Activated CD8-positive, alpha-beta T cell treated with anti-CD3 and anti-CD28 coated beads, Interleukin-2, amount 10 ng/mL, durations not matched to agents 7 days and 5 days (primary cell): ENCODE results near the gene DIP2C. TPM values are rescaled to one million over a fixed set of nuclear protein-coding genes. Genes with fewer than 3 reads are reported as not detected.

ENCODE experiments used
- ATAC-seq: fragments of 150-1000 bp; cut with Tn5 transposase; one replicate; pipeline ENCODE4 v1.10.0; 2021; ENCODE audit warnings: moderate library complexity
- CTCF ChIA-PET: fragments of 350-600 bp; sonication (Branson Sonifier 250); formaldehyde crosslinking; loops from one replicate; lab custom pipeline; 2021; ENCODE audit warnings: antibody characterized with exemption; lab: Charles Lee
- POLR2A ChIA-PET: fragments of 350-600 bp; sonication (Branson Sonifier 250); formaldehyde crosslinking; loops from one replicate; lab custom pipeline; 2021; ENCODE audit warnings: antibody characterized with exemption; lab: Charles Lee
- DNase-seq: peaks from one replicate; pipeline ENCODE4 v3.0.0-alpha.2; 2020
- H3K27ac Mint-ChIP-seq: one replicate; pipeline ENCODE4 v1.8.0; 2021; ENCODE audit warnings: mild to moderate bottlenecking, mixed read lengths
- H3K27me3 Mint-ChIP-seq: one replicate; pipeline ENCODE4 v1.8.0; 2021; ENCODE audit warnings: low read depth, mixed read lengths
- H3K36me3 Mint-ChIP-seq: one replicate; pipeline ENCODE4 v1.8.0; 2021; ENCODE audit warnings: low read depth, mixed read lengths
- H3K4me1 Mint-ChIP-seq: one replicate; pipeline ENCODE4 v1.8.0; 2021; ENCODE audit warnings: low read depth, mixed read lengths
- H3K4me3 Mint-ChIP-seq: one replicate; pipeline ENCODE4 v1.8.0; 2021; ENCODE audit warnings: mild to moderate bottlenecking, mixed read lengths
- H3K9me3 Mint-ChIP-seq: one replicate; pipeline ENCODE4 v1.8.0; 2022; ENCODE audit warnings: mixed read lengths; ENCODE audit not compliant: insufficient read depth
- total RNA-seq, 2 experiments: library from RNA; stranded (reverse); gene quantifications; one replicate each; pipeline ENCODE4 v1.2.3, GENCODE V29; 2021

Gene DIP2C
- total RNA-seq, 2 experiments from 2014 or later, result 0.34 to 0.39 TPM

GRCh38 chr10:693506-693905 lies 4.0 kb upstream of the DIP2C start:
- H3K9me3 Mint-ChIP-seq, result no peaks in the 10 kb centered on the region
- ATAC-seq (no peak), DNase-seq (no peak)
- peaks cover 4% of the 10 kb centered on the region for H3K4me1 Mint-ChIP-seq
- CTCF ChIA-PET, result no interaction called here
- POLR2A ChIA-PET, result no interaction called here
- H3K4me3 Mint-ChIP-seq, result no peak overlapping the region
- no peak overlapping the region for H3K27ac Mint-ChIP-seq
- peaks cover 34% of the 10 kb centered on the region for H3K27me3 Mint-ChIP-seq
- no peaks in the 10 kb centered on the region for H3K36me3 Mint-ChIP-seq

- no peak for DNase-seq
- Mint-ChIP-seq H3K27me3 (peaks cover 39% of the 10 kb centered on the region), H3K36me3 (no peaks in the 10 kb centered on the region), H3K27ac (no peak overlapping the region), H3K9me3 (no peaks in the 10 kb centered on the region), H3K4me3 (no peak overlapping the region), H3K4me1 (peaks cover 4% of the 10 kb centered on the region)
- ChIA-PET CTCF (no interaction called here), POLR2A (no interaction called here)
- ATAC-seq, result no peak
These were observed 3.3 kb upstream of the DIP2C start for GRCh38 chr10:692682-693351.

- ChIA-PET CTCF (no interaction called here), POLR2A (no interaction called here)
- ATAC-seq (no peak), DNase-seq (no peak)
- Mint-ChIP-seq H3K27me3 (peaks cover 45% of the 10 kb centered on the region), H3K9me3 (no peaks in the 10 kb centered on the region), H3K4me3 (no peak overlapping the region), H3K4me1 (peaks cover 4% of the 10 kb centered on the region), H3K27ac (no peak overlapping the region), H3K36me3 (no peaks in the 10 kb centered on the region)
These were observed 1.7 kb upstream of the DIP2C start for GRCh38 chr10:691216-691615.

- DNase-seq, result no peak
- ATAC-seq, result no peak
- H3K27me3 Mint-ChIP-seq, result peaks cover 45% of the 10 kb centered on the region
- H3K9me3 Mint-ChIP-seq, result no peaks in the 10 kb centered on the region
- no peak overlapping the region for H3K27ac Mint-ChIP-seq
- ChIA-PET POLR2A (no interaction called here), CTCF (no interaction called here)
- peak overlapping the region; percentile 43 for H3K4me3 Mint-ChIP-seq
- H3K36me3 Mint-ChIP-seq, result no peaks in the 10 kb centered on the region
- H3K4me1 Mint-ChIP-seq, result peaks cover 4% of the 10 kb centered on the region
These were observed 1.1 kb upstream of the DIP2C start for GRCh38 chr10:690372-691161.

DNA sequence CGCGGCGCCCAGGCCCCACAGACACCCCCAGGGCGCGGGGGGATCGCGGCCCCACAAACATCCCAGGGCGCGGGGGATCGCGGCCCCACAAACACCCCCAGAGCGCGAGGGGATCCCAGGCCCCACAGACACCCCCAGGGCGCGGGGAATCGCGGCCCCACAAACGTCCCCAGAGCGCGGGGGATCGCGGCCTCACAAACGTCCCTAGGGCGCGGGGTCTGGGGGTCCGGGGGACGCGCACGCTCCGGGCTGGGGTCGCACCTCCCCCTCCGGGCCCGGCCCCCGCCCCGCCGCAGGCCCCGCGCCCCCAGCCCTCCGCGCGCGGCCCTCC lies 382 bp downstream of the DIP2C start:
- Mint-ChIP-seq H3K4me3 (no peak overlapping the region), H3K27ac (no peak overlapping the region), H3K9me3 (no peaks in the 10 kb centered on the region), H3K27me3 (peaks cover 47% of the 10 kb centered on the region), H3K36me3 (no peaks in the 10 kb centered on the region), H3K4me1 (peaks cover 4% of the 10 kb centered on the region)
- CTCF ChIA-PET, result no interaction called here
- ATAC-seq (no peak), DNase-seq (no peak)
- POLR2A ChIA-PET, result no interaction called here

GRCh38 chr10:688312-689120 lies 952 bp downstream of the DIP2C start:
- peaks cover 4% of the 10 kb centered on the region for H3K4me1 Mint-ChIP-seq
- no peak overlapping the region for H3K4me3 Mint-ChIP-seq
- ChIA-PET POLR2A (interaction anchor here (1.3 kb wide), 1 partner anchor 8 kb away, joined by 3 read pairs; no protein-coding TSS in a partner anchor), CTCF (no interaction called here)
- no peak for DNase-seq
- no peaks in the 10 kb centered on the region for H3K36me3 Mint-ChIP-seq
- H3K27me3 Mint-ChIP-seq, result peaks cover 44% of the 10 kb centered on the region
- no peak overlapping the region for H3K27ac Mint-ChIP-seq
- no peaks in the 10 kb centered on the region for H3K9me3 Mint-ChIP-seq
- ATAC-seq, result no peak

DNA sequence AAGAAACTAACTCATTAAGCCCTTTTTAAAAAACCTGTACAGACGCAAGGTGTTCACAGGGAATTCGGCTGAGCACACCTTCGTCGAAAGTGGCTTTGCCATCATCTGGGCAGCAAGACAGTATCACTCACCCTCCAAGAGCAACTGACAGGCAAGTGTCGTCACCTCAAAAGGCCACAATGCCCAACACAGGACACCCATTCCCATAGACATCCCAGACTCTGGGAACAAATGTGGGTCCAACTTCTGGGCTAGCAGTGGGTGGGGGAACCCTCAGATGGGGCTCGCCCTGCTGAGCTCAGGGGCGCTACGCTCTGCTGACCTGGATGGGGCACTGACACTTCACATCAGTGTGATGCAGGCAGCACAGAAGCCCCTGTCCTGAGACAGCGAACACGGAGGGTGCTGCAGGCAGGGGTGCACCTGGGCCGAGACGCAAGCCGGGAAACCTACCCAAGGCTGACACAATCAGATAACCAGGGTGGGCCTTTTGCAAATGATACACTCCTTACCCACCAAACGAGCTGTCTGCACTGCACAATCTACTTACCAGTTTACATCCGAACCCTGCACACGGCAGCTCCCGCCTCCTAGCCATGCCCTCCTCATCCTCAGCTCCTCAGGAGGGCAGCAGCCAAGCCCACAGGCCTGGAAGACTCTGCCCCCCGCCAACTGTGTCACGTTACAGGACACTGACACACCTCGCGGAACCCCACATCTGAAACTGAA lies 1.7 kb downstream of the DIP2C start:
- no peaks in the 10 kb centered on the region for H3K36me3 Mint-ChIP-seq
- H3K4me3 Mint-ChIP-seq, result no peak overlapping the region
- ATAC-seq (no peak), DNase-seq (no peak)
- no peak overlapping the region for H3K27ac Mint-ChIP-seq
- ChIA-PET CTCF (no interaction called here), POLR2A (interaction anchor here (1.3 kb wide), 1 partner anchor 9 kb away, joined by 3 read pairs; no protein-coding TSS in a partner anchor)
- H3K9me3 Mint-ChIP-seq, result no peaks in the 10 kb centered on the region
- H3K4me1 Mint-ChIP-seq, result peaks cover 4% of the 10 kb centered on the region
- peaks cover 40% of the 10 kb centered on the region for H3K27me3 Mint-ChIP-seq

- peaks cover 4% of the 10 kb centered on the region for H3K4me1 Mint-ChIP-seq
- no peaks in the 10 kb centered on the region for H3K9me3 Mint-ChIP-seq
- CTCF ChIA-PET, result no interaction called here
- no peaks in the 10 kb centered on the region for H3K36me3 Mint-ChIP-seq
- peaks cover 31% of the 10 kb centered on the region for H3K27me3 Mint-ChIP-seq
- POLR2A ChIA-PET, result no interaction called here
- ATAC-seq (no peak), DNase-seq (no peak)
- H3K4me3 Mint-ChIP-seq, result no peak overlapping the region
- no peak overlapping the region for H3K27ac Mint-ChIP-seq
These were observed 3.1 kb downstream of the DIP2C start for GRCh38 chr10:686155-686931.

DNA sequence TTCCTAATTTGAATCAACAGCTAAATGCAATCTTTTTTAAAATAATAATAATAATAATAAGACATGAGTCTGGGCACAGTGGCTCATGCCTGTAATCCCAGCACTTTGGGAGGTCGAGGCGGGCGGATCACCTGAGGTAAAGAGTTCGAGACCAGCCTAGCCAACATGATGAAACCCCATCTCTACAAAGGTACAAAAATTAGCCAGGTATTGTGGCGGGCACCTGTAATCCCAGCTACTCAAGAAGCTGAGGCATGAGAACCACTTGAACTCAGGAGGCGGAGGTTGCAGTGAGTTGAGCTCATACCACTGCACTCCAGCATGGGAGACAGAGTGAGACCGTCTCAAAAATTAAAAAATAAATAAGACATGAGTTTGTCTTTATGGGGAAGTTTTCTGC lies 3.9 kb downstream of the DIP2C start:
- H3K36me3 Mint-ChIP-seq, result no peaks in the 10 kb centered on the region
- H3K27ac Mint-ChIP-seq, result no peak overlapping the region
- H3K9me3 Mint-ChIP-seq, result no peaks in the 10 kb centered on the region
- CTCF ChIA-PET, result no interaction called here
- no peak overlapping the region for H3K4me3 Mint-ChIP-seq
- ATAC-seq (no peak), DNase-seq (no peak)
- peaks cover 2% of the 10 kb centered on the region for H3K4me1 Mint-ChIP-seq
- POLR2A ChIA-PET, result no interaction called here
- peaks cover 25% of the 10 kb centered on the region for H3K27me3 Mint-ChIP-seq

GRCh38 chr10:683448-684071 lies 5.9 kb downstream of the DIP2C start:
- DNase-seq, result no peak
- ChIA-PET POLR2A (no interaction called here), CTCF (no interaction called here)
- no peaks in the 10 kb centered on the region for H3K4me1 Mint-ChIP-seq
- peaks cover 17% of the 10 kb centered on the region for H3K27me3 Mint-ChIP-seq
- H3K4me3 Mint-ChIP-seq, result no peak overlapping the region
- H3K9me3 Mint-ChIP-seq, result no peaks in the 10 kb centered on the region
- H3K27ac Mint-ChIP-seq, result no peak overlapping the region
- ATAC-seq, result no peak
- no peaks in the 10 kb centered on the region for H3K36me3 Mint-ChIP-seq
